Occipital lobe (tissue), 2 donors: ENCODE results near the gene PMEPA1. TPM values are rescaled to one million over a fixed set of nuclear protein-coding genes. Genes with fewer than 3 reads are reported as not detected.

ENCODE experiments used
- DNase-seq: peaks from one replicate; lab custom pipeline; 2025; lab: John Stamatoyannopoulos, UW
- total RNA-seq: library from RNA; depleted of rRNA; stranded (reverse); fragments of >200 nt; gene quantifications from one replicate; pipeline ENCODE4 v1.2.3, GENCODE V29; 2014

Gene PMEPA1
- total RNA-seq, 1 donor from 2014 or later: 8.3 TPM

GRCh38 chr20:57737349-57737748 is 27.5 kb upstream of the PMEPA1 start:
- no peak for DNase-seq

GRCh38 chr20:57736738-57737347 is 27.0 kb upstream of the PMEPA1 start:
- DNase-seq: no peak

- DNase-seq: no peak
These were observed 26.3 kb upstream of the PMEPA1 start for GRCh38 chr20:57735831-57736737.

GRCh38 chr20:57734754-57735153 is 24.9 kb upstream of the PMEPA1 start:
- no peak for DNase-seq

GRCh38 chr20:57732226-57732625 is 22.4 kb upstream of the PMEPA1 start:
- DNase-seq: no peak

- no peak for DNase-seq
These were observed 18.9 kb upstream of the PMEPA1 start for GRCh38 chr20:57728762-57729161.

GRCh38 chr20:57727863-57728262 is 18.0 kb upstream of the PMEPA1 start:
- DNase-seq: no peak

GRCh38 chr20:57725636-57726035 is 15.8 kb upstream of the PMEPA1 start:
- no peak for DNase-seq

- DNase-seq: no peak
These were observed 15.0 kb upstream of the PMEPA1 start for GRCh38 chr20:57724610-57725405.

GRCh38 chr20:57723816-57724215 is 14.0 kb upstream of the PMEPA1 start:
- no peak for DNase-seq

- DNase-seq: no peak
These were observed 10.1 kb upstream of the PMEPA1 start for GRCh38 chr20:57719951-57720350.

- peak; percentile 94 for DNase-seq
These were observed 8.7 kb upstream of the PMEPA1 start for GRCh38 chr20:57718490-57719009.

- no peak for DNase-seq
These were observed 8.0 kb upstream of the PMEPA1 start for GRCh38 chr20:57717797-57718196.

- no peak for DNase-seq
These were observed 7.1 kb upstream of the PMEPA1 start for GRCh38 chr20:57716901-57717300.

GRCh38 chr20:57716202-57716601 is 6.4 kb upstream of the PMEPA1 start:
- no peak for DNase-seq

- no peak for DNase-seq
These were observed 5.6 kb upstream of the PMEPA1 start for GRCh38 chr20:57715268-57715904.

- DNase-seq: no peak
These were observed 4.8 kb upstream of the PMEPA1 start for GRCh38 chr20:57714409-57715267.

GRCh38 chr20:57713951-57714350 is 4.1 kb upstream of the PMEPA1 start:
- DNase-seq: no peak

GRCh38 chr20:57713505-57713903 is 3.7 kb upstream of the PMEPA1 start:
- no peak for DNase-seq

- no peak for DNase-seq
These were observed 3.2 kb upstream of the PMEPA1 start for GRCh38 chr20:57712851-57713504.
